GM21367 (cell line): Measurements from ENCODE around the gene SPATA17.

Source experiments
- ATAC-seq: cut with Tn5 transposase; IDR thresholded peaks from one replicate; pipeline ENCODE4 v1.9.1; 2021; ENCODE audit not compliant: unreplicated experiment

The SPATA17 gene

DNA sequence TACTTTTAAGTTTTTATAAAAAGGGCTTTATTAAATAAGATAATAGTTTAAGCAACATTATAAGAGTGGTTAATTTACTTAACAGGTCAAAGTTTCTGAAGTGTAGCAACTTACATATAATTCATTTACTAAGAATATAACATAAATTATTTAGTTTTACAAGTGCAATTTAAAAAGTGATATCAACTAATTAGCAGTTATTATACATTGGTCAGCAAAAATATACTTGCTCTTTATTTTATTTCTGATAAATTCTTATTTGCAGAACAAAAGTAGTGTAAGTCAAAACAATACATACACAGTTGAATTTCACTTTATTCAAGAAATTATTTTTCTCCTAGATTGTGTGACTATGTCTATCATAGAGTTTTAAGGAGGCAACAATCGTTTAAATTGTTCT, 215.6 kb downstream of the SPATA17 start:
- no peak for ATAC-seq

- ATAC-seq: no peak
Observed at GRCh38 chr1:217847643-217848042, 216.5 kb downstream of the SPATA17 start.

DNA sequence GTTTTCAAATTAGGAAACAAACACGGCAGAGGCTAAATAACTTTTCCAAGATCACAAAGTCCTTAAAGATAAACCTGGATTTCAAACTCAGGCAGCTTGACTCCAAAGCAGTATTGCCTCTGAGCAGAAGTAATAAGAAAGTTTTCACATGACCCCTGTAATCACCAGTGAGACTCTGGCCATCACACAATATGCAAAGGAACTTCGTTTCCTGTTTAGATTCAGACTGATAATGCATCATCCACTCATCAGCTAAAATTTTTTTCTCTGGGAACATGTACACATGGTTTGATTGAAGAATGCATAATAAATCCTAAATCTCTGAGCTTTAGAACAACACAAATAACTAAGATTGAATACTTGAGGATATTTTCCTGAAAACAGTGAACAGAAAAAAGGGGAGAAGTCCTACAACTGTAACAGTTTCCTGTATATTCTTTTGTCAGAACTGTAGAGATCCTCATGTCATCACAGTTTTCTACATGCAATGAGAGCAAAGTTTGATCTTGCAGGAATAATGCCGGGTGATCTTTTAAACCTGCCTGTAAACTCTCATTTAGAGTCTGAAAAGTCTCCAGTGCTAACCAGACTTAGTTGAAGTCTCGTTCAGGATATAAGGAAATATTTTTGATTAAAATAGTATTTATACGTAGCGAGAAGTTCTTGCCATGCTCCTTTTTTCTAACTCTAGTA, 225.3 kb downstream of the SPATA17 start:
- no peak for ATAC-seq

- ATAC-seq: no peak
Observed at GRCh38 chr1:217857061-217857460, 225.9 kb downstream of the SPATA17 start.

DNA sequence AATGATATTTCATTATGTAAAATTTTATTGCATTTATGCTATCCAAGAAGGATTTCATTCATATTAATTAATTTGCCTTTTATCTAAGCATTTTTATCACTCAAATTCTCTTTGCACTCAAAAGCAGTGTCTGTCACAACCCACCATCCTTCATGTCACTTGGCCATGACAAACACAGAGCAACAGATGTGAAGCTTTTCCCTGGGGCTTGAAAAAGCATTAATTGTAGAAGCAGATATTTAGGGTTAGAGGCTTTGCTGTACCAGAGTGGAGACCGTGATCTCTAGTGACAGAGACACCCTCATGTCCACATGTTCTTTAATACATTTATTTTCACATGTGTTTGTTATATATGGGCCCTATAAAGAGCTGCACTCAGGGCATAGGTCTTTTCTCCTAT, 230.5 kb downstream of the SPATA17 start:
- ATAC-seq: no peak

DNA sequence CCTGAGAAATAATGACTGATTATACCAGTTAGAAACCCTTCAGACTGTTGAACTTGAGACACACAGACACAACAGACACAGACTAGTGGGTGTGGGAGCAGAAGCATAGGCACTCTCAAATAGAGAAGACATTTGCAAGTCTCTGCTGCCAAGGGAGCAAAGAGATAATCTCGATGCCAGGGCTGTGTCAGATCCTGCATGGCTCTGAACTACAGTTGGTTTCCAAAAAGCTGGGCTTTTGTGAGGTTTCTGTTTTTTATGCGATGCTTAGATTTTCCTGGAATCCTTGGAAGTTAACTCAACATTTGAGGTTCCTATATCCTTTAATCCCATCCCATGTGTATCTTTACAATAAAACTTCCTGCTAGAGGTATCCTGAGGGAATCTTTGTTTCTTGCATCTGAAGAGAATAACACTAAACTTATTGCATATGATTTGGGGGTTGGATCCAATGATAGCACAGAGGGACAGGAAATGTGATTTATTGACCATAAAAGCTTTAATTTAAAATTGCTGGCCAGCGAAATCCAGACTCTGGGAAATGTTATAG, 236.4 kb downstream of the SPATA17 start:
- ATAC-seq: no peak

GRCh38 chr1:217871955-217872354, 240.8 kb downstream of the SPATA17 start:
- no peak for ATAC-seq

DNA sequence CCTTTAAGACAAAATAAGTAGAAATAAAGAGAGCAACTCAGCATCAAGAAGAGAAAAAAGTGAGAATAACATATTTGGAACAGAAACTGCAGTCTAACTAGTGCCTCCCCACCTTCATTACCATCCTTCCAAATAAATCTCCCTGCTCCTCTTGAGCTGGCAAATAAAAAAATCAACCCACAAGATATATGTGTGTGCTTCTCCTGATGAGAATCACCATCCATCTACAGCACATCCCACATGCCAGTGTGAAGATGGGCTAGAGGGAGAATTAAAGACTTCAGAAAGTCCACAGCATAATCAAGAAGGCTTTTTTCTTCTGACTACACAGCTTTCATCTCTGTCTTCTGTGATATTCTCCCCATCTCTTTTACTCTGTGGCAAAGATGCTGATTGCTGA, 244.1 kb downstream of the SPATA17 start:
- ATAC-seq: no peak

DNA sequence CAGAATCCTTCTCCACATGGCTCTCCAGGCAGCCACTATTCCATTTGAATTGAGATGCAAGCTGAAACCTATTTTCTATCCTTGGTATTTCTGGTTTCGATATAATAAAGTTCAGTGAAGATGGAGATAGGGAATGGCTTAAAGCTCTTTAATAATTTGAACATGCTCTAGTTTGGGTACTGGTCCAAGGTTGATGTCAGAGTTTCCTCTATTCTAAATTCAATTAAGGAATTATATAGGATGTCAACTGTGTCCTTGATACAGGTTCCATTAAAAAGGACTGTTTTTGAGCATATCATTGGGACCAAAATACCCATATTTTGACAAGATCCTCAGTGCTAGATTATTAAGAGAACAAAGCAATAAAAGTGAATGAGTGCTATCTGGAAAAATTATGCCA, 245.3 kb downstream of the SPATA17 start:
- ATAC-seq: no peak

DNA sequence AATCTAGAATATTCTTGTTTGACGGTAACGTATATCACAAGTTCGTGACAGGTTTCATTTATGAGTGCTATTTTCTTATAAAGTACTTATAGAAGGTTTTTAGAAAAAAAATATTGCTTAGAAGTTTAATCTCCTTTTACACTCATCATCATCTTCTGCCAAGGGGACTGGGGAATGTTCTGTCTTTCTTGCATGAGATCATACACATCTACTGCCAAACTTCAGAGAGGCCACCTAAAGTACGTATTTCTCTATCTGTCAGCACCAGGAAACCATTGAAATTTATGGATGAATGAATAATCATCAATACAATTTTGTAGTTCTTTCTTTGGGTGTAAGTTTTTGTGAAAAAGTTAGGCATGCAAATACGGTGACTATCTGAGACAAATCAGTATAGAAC, 245.8 kb downstream of the SPATA17 start:
- ATAC-seq: no peak

- no peak for ATAC-seq
Observed at GRCh38 chr1:217881131-217881543, 250.0 kb downstream of the SPATA17 start.

DNA sequence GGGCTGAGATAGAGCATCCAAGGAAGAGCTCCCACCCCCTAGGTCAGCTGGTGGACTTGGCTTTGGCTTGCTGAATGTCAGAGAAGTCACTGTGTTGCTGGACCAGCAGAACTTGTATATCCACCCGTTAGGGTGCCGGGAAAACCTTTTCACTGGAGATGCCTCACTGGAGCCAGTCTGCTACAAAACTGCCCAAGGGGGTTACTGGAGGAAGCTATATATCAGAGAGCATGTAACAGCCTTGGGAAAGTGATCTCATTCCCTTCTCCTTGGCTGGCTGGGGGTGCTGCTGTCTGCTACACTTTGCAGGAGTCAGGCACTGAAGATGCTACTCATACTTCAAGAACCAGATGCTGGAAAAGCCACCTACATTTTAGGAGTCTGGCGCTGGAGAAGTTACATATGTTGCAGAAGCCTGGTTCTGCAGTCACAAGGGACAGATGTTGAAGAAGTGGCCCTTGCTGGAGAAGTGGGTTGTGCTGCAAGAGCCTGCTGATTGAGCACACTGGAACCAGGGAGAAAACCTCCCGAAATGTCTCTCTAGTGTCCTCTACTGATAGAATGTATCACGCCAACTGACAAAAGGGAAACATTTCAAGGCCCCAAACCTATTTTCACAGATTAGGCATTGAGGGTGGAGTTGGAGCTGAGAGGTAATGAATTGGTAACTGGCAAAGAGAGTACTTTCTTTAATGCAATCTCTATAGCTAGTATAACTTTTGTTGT, 250.6 kb downstream of the SPATA17 start:
- ATAC-seq: no peak

DNA sequence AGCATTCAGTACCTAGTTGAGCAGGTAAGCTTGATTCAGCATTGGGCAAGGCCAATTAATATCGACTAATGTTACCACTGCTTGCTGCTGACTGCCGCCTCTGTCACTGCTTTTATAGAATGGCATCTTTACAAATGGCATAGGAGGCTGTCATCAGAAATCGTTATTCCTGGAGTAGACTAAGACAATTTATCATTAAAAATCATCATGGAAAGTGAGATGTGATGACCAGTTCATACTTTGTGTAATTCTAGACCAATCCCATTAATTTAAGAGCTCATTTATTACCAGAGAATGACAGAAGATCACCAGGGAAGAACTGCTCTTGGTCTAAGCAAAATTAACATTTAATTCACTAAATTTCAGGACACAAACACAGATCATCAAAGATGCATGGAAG, 254.0 kb downstream of the SPATA17 start:
- no peak for ATAC-seq

- no peak for ATAC-seq
Observed at GRCh38 chr1:217888328-217888727, 257.2 kb downstream of the SPATA17 start.

DNA sequence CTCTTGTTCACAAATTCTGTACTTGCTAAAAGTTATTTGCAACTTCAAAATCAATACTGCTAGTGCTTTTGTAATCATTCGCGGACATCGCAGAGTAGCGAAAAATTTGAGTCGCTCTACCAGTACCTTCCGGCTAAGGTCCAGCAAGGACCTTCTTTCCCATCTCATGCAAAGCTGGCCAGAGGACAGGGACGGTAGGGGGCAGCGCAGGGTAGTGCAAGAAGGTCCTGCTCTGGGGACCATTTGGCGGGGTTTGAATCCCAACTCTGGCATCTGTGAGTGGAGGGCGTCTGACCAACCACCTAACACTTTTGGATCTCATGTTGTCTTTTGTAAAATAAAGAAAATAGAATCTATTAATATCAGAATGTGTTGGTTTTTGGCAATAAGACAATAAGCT, 258.3 kb downstream of the SPATA17 start:
- ATAC-seq: no peak

DNA sequence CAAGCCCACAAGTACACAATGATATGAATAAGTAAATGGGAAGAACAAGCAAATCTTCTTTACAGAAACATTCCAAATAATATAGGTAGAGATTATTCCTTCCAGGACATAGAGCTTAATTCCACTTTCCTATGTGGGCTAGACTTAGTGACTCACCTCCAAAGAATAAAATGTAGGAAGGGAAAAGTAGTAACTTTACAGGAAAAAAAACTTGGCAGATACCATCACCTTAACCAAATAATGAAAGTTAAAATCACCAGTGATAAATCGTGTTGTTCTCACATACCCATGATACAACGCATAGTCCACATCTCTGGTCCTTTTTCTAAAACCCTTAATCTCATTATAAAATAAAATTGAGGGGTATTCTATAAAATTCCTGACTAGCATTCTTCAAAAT, 260.8 kb downstream of the SPATA17 start:
- ATAC-seq: no peak

- ATAC-seq: no peak
Observed at GRCh38 chr1:217892750-217893149, 261.6 kb downstream of the SPATA17 start.

- ATAC-seq: no peak
Observed at GRCh38 chr1:217895841-217896240, 264.7 kb downstream of the SPATA17 start.

- no peak for ATAC-seq
Observed at GRCh38 chr1:217896490-217896889, 265.3 kb downstream of the SPATA17 start.

DNA sequence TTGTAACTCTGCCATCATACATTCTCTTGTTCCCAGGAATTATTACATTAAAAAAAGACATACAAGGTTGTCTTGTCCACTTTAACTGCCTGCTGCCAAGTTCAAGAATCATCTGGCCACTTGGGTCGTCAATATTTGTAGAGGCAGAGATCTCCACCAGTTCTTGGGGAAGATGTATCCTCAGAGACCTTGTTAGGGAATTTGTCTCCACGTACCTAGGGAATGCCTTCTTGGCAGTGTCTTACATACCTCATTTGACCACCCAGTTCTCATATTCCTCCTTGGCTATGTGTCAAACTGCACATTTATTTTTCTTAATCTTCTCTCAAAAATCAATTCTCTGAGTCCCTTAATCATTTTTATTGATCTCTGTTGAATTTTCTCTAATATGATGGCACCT, 266.0 kb downstream of the SPATA17 start:
- ATAC-seq: no peak

- ATAC-seq: no peak
Observed at GRCh38 chr1:217899614-217900013, 268.5 kb downstream of the SPATA17 start.

GRCh38 chr1:217907504-217907903, 276.4 kb downstream of the SPATA17 start:
- ATAC-seq: no peak
